Measurements from ENCODE around the gene USP36.

USP36 gene

DNA sequence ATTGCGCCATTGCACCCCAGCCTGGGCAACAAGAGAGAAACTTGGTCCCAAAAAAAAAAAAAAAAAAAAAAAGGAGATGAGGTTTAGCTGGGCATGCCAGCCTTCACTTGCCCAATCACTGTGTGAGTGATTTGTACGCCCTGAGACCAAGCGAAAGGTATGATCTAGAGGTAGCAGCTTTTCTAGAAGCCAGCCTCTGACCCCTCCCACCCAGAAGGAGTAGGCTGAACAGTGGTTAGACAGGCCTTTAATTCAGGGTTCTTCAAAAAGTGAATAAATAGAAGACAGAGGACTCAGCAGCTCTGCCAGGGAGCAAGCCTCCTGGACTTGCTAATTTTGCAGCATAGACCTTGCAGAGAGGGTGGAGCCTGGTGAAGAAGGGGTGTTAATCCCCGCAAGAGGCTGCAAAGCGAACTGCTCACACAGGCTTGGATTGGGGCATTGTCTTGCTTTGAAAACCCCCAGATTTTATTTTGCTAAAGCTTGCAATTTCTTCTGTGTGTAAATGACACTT is 51.4 kb downstream of the USP36 start:
- no peak for DNase-seq

GRCh38 chr17:78788451-78788850 is 52.2 kb downstream of the USP36 start:
- no peak for DNase-seq

DNA sequence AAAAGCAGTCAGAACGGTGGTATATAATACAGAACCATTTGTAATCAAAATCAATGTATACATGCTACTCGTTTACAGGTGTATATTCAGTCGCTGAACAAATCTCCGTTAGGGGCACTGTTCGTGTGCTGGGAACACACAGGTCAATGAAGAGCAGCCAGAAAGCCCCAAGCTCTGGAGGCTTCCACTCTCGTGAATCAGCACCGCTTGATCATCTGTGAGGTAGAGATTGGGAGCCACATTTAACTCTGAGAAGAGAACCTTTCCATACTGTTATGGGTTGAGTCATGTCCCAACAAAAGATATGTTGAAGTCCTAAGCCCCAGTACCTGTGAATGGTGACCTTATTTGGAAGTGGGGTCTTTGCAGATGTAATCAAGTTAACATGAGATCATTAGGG is 53.2 kb downstream of the USP36 start:
- no peak for DNase-seq

DNA sequence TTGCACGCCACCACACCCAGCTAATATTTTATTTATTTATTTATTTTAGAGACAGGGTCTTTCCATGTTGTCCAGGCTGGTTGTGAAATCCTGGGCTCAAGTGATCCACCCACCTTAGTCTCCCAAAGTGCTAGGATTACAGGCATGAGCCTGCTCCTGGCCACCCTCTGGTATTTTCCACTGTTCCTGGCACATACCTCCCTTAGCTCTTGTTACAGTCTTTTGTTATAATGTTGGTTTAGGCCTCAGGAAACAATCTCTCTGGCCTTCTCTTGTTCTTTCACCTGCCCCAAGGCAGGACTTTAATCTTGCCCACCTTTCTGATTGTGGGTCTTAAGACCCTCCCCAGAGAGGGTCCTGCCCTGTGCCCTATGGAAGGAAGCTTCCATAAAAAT is 55.0 kb downstream of the USP36 start:
- DNase-seq = no peak

- peak in 1 of 2 donors; percentile 52 for DNase-seq
Observed at GRCh38 chr17:78785011-78785662, 55.5 kb downstream of the USP36 start.

GRCh38 chr17:78784352-78784751 is 56.3 kb downstream of the USP36 start:
- DNase-seq = no peak

DNA sequence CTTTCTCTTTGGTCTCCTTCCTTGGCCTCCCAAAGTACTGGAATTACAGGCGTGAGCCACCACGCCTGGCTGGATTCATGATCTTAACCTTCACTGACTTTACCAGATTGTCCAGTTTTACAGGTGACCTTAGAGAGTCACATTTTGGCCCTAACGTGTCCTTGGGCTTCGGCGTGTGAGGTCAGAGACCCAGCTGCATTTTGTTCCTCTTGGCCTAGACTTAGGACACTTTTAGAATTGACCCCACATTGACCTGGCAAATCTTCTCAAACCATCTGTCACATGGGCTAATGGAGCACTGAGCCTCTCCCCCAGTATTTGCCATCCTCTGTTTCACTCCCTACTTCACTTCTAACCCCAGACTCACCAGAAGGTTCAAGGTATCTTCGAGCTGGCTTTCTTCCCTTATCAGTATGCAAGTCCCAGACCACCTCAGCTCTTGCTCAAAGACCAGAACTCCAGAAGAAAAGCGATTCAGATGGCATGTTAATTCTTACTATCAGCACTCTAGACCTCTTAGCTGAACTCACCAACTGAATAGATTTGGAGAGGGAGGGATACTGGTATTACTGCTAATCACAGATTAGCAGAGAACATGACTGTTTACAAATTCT is 56.8 kb downstream of the USP36 start:
- DNase-seq = no peak

DNA sequence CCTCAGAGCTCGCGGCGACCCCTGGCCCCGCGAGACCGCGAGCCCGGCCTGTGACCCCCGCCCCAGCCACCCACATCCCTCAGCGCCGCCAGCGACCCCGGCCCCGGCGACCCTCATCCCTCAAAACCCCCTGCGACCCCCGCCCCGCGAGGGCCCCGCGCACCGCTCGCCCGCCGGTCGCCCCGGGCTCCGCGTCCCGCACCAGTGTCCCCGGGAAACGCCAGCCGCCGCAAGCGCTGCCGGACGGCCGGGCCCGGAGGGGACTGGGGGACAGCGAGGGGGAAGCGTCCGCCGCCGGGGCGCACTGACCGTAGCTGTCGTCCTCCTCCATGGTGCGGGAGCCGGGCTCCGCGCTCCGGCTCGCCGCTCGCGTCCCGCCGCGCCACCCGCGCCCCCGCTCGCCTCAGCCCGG is 58.7 kb downstream of the USP36 start, which contains the start of gene CYTH1:
CYTH1 (minus strand) TSS at position 381 of the 412 bp plus-strand sequence; CDS start at position 331, 50 bp downstream.
- DNase-seq = no peak

- peak; percentile 41 to 49 for DNase-seq
Observed at GRCh38 chr17:78781104-78781892, 59.3 kb downstream of the USP36 start.

DNA sequence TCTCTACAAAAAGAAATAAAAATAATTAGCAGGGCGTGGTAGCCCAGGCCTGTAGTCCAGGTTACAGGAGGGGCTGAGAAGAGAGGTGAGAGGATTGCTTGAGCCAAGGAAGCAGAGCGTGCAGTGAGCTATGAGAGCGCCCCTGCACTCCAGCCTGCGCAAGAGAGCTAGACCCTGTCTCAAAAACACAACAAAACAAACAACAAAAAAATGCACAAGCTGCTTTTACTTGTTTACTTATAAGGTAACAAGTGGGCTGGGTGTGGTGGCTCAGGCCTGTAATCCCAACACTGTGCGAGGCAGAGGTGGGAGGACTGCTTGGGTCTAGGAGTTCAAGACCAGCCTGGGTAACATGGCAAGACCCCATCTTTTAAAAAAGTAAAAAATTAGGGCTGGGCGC is 60.3 kb downstream of the USP36 start:
- DNase-seq = peak in 1 of 2 donors; percentile 40

- peak; percentile 74 to 85 for DNase-seq
Observed at GRCh38 chr17:78779850-78780249, 60.8 kb downstream of the USP36 start.

DNA sequence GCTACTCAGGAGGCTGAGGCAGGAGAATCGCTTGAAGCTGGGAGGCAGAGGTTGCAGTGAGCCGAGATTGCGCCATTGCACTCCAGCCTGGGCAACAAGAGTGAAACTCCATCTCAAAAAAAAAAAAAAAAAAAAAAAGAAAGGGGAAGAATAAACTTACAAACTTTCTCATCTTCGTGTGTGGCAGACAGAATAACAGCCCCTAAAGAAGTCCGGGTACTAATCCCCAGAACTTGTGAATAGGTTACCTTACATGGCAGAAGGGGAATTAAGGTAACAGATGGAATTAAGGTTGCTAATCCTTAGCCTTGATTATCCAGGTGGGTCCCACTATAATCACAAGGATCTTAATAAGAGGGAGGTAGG is 61.3 kb downstream of the USP36 start:
- peak in 1 of 2 donors; percentile 26 for DNase-seq

- peak in 1 of 2 donors; percentile 61 for DNase-seq
Observed at GRCh38 chr17:78777881-78778280, 62.7 kb downstream of the USP36 start.

GRCh38 chr17:78774956-78775571 is 65.5 kb downstream of the USP36 start:
- peak; percentile 58 to 73 for DNase-seq

GRCh38 chr17:78774453-78774852 is 66.2 kb downstream of the USP36 start:
- no peak for DNase-seq

DNA sequence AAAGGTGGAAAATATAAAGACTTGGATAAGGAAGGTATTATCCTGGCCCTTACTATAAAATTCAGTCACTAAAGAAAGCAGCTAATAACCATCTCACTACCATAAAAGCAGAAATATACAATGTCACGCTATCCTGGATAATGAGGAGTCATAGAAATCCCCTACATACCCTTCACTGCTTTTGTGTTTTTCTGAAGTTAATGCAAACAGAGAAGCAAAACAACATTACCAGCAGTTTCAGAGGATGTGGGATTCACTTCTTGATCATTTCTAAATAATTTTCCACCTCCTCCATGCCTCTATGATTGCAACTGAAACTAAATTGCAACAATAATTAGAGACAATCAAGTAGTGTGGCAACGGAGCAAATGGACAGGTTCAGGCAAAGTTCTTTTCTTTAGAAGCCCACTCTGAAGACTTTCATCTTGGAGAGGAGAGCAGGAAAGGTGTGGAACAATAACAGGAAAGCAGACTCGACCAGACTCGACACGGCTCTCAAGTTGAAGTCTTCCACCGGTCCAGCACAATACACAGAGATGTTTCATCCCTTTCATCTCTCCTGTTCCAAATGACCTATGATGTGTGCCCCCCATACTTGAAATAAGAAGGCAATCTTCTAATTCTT is 68.7 kb downstream of the USP36 start:
- DNase-seq = no peak

- DNase-seq = no peak
Observed at GRCh38 chr17:78769196-78769773, 71.3 kb downstream of the USP36 start.

DNA sequence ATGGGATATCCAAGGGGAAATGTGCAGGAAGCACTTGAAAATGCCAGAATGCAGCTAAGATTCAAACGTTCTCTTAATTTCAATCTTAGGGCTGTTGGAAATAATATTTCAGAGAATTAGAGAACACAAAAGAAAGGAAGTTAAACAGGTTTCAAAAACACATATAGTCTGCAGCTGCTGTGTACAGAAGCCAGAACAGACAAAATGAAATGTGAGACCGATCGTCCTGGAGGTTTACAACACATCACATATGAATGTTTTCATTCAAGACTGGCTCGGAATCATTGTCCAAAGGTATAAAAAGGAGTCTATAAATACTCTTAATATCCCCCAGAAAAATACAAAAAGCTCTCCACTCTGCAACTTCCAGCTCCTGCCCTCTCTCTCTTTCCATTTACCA is 72.8 kb downstream of the USP36 start:
- DNase-seq = no peak

- DNase-seq = no peak
Observed at GRCh38 chr17:78766743-78767294, 73.8 kb downstream of the USP36 start.

- no peak for DNase-seq
Observed at GRCh38 chr17:78766225-78766624, 74.4 kb downstream of the USP36 start.

DNA sequence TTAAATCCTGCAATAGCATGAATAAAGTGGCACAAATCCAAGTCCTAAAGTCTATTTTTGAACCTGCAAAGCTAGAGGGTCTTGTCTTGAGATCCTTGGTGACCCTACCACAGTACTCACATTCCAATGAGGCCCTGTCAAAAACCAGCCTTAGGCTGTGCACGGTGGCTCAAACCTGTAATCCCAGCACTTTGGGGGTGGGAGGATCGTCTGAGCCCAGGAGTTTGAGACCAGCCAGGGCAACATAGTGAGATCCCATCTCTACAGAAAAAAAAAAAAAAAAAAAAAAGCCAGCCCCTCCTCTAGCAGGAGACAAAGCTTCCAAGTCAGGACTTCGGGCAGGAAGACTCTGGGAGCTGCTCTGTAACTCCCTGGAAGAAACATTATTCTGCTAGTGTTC is 74.8 kb downstream of the USP36 start:
- no peak for DNase-seq

DNA sequence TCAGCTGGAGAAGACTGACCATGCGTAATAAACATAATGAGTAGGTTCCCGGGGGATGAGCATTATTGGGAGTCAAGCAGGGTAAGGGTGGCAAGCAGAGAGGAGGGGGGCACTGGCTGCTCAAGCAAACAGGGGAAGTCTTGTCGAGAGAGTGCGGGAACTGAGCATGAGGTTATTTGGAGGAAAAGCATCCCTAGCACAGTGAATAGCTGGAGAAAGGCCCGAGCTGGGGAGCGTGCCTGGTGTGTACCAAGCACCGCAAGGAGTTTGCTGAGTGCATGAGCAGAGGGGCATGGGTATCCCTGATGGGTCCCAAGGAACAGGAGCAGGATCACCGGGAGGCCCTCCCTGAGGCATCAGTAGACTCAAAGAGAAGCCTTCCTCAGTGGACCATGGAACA is 75.7 kb downstream of the USP36 start:
- no peak for DNase-seq

All from CD4-positive, alpha-beta T cell treated with Interferon alpha-2 for 1 hour (primary cell).